PC-9 (cell line): ENCODE results near the gene ABTB2. TPM values are rescaled to one million over a fixed set of nuclear protein-coding genes. Genes with fewer than 3 reads are reported as not detected.

Experiments
- BruUV-seq: library from RNA; stranded (reverse); fragments of 400-500 nt; replicated peaks from 2 replicates; lab custom pipeline; 2021; lab: Mats Ljungman, UMichigan
- CTCF ChIA-PET: fragments of 300-600 bp; sonication (Branson Sonifier 250); formaldehyde crosslinking; loops from one replicate; lab custom pipeline; 2022; ENCODE audit warnings: antibody characterized with exemption; lab: Charles Lee
- POLR2A ChIA-PET: fragments of 300-600 bp; sonication (Branson Sonifier 250); formaldehyde crosslinking; loops from one replicate; lab custom pipeline; 2022; ENCODE audit warnings: antibody characterized with exemption; ENCODE audit not compliant: unreplicated experiment; lab: Charles Lee
- DNase-seq, 2 experiments: peaks; one replicate each; pipeline versions ENCODE4 v3.0.0 to v3.0.0-alpha.2; 2015 to 2022; ENCODE audit warnings: mixed read lengths in 1 of 2
- H2AFZ ChIP-seq: fragments of 200-600 bp; sonication (generic); 2 replicates; pipeline ENCODE4 v1.8.1; 2017; ENCODE audit warnings: antibody characterized with exemption
- H3F3A ChIP-seq: fragments of 200-600 bp; sonication (generic); 2 replicates; pipeline ENCODE4 v1.8.1; 2017; ENCODE audit warnings: antibody characterized with exemption, mild to moderate bottlenecking, low read depth; ENCODE audit not compliant: insufficient read depth
- H3K27ac ChIP-seq: fragments of 200-600 bp; sonication (generic); 2 replicates; pipeline ENCODE4 v1.6.1; 2016; ENCODE audit warnings: mixed run types
- H3K27me3 ChIP-seq: fragments of 200-600 bp; sonication (generic); 2 replicates; pipeline ENCODE4 v1.6.1; 2016; ENCODE audit warnings: low read depth, mixed run types; ENCODE audit not compliant: insufficient read depth
- H3K36me3 ChIP-seq: fragments of 200-600 bp; sonication (generic); 2 replicates; pipeline ENCODE4 v1.6.1; 2016; ENCODE audit warnings: low read depth, mixed run types
- H3K4me1 ChIP-seq: fragments of 200-600 bp; sonication (generic); replicated peaks from 2 replicates; pipeline ENCODE4 v1.6.1; 2016; ENCODE audit warnings: mixed run types; ENCODE audit not compliant: insufficient read depth
- H3K4me2 ChIP-seq: fragments of 200-600 bp; sonication (generic); 2 replicates; pipeline ENCODE4 v1.6.1; 2017; ENCODE audit warnings: mixed run types
- H3K4me3 ChIP-seq: fragments of 200-600 bp; sonication (generic); 2 replicates; pipeline ENCODE4 v1.6.1; 2016; ENCODE audit warnings: mixed run types
- H3K79me2 ChIP-seq: fragments of 200-600 bp; sonication (generic); 2 replicates; pipeline ENCODE4 v1.6.1; 2017; ENCODE audit warnings: low read depth, mixed run types
- H3K9me2 ChIP-seq: fragments of 200-600 bp; sonication (generic); 2 replicates; pipeline ENCODE4 v1.8.1; 2017; ENCODE audit warnings: mild to moderate bottlenecking; ENCODE audit not compliant: insufficient read depth
- H3K9me3 ChIP-seq: fragments of 200-600 bp; sonication (generic); 2 replicates; pipeline ENCODE4 v1.8.1; 2016; ENCODE audit warnings: low read depth; ENCODE audit not compliant: insufficient read depth
- H4K20me1 ChIP-seq: fragments of 200-600 bp; sonication (generic); 2 replicates; pipeline ENCODE4 v1.8.1; 2017; ENCODE audit not compliant: insufficient read depth
- CTCF ChIP-seq: fragments of 200-600 bp; sonication (generic); conservative IDR thresholded peaks from 2 replicates; pipeline ENCODE4 v1.6.1; 2017; ENCODE audit warnings: mixed run types, antibody characterized with exemption, mild to moderate bottlenecking, moderate library complexity
- EZH2 ChIP-seq: fragments of 200-600 bp; sonication (generic); IDR thresholded peaks from 2 replicates; pipeline ENCODE4 v1.8.0; 2017; ENCODE audit warnings: antibody characterized with exemption, low read depth
- intact Hi-C: fragments of 100-400 bp; cut with micrococcal nuclease; formaldehyde crosslinking; loops from one replicate; pipeline ENCODE4 v1.10.0; 2022; ENCODE audit not compliant: unreplicated experiment
- total RNA-seq: library from RNA; stranded (reverse); gene quantifications from 2 replicates; pipeline ENCODE4 v1.2.3, GENCODE V29; 2021

The ABTB2 gene
- total RNA-seq, 1 experiment from 2014 or later: 12.9 TPM

- peaks cover 9% of the 10 kb centered on the region; the same call in 1 of the 2 replicates for H3F3A ChIP-seq
- ChIA-PET CTCF (no interaction called here), POLR2A (no interaction called here)
- TF ChIP-seq CTCF (no peak), EZH2 (no peak)
- H3K27ac ChIP-seq: no peak overlapping the region
- H3K4me1 ChIP-seq: peaks cover 18% of the 10 kb centered on the region
- H3K4me2 ChIP-seq: no peak overlapping the region
- no peaks in the 10 kb centered on the region for H3K9me3 ChIP-seq
- no peaks in the 10 kb centered on the region for H4K20me1 ChIP-seq
- no TSS peak for BruUV-seq
- no peak for DNase-seq
- peaks cover 53% of the 10 kb centered on the region for H3K79me2 ChIP-seq
- H3K9me2 ChIP-seq: no peaks in the 10 kb centered on the region
- H3K4me3 ChIP-seq: no peak overlapping the region
- no peak overlapping the region for H2AFZ ChIP-seq
- intact Hi-C loops: no loop called here
- H3K27me3 ChIP-seq: no peaks in the 10 kb centered on the region
- peaks cover 3% of the 10 kb centered on the region; the same call in 1 of the 2 replicates for H3K36me3 ChIP-seq
These were observed 133.9 kb downstream of the ABTB2 start for GRCh38 chr11:34223907-34224306.

- CTCF ChIA-PET: no interaction called here
- Histone ChIP-seq H2AFZ (no peak overlapping the region), H3K4me1 (peaks cover 18% of the 10 kb centered on the region), H4K20me1 (no peaks in the 10 kb centered on the region), H3K27me3 (no peaks in the 10 kb centered on the region), H3K9me2 (no peaks in the 10 kb centered on the region), H3K36me3 (peaks cover 3% of the 10 kb centered on the region; the same call in 1 of the 2 replicates), H3K4me3 (no peak overlapping the region), H3K9me3 (no peaks in the 10 kb centered on the region), H3K4me2 (no peak overlapping the region), H3K27ac (no peak overlapping the region), H3F3A (peaks cover 9% of the 10 kb centered on the region; the same call in 1 of the 2 replicates), H3K79me2 (peaks cover 47% of the 10 kb centered on the region)
- POLR2A ChIA-PET: no interaction called here
- no peak for DNase-seq
- TF ChIP-seq CTCF (no peak), EZH2 (no peak)
- intact Hi-C loops: no loop called here
- no TSS peak for BruUV-seq
These were observed 134.6 kb downstream of the ABTB2 start for GRCh38 chr11:34223021-34223813.

- Histone ChIP-seq H3K4me2 (no peak overlapping the region), H4K20me1 (no peaks in the 10 kb centered on the region), H3K27me3 (no peaks in the 10 kb centered on the region), H3K27ac (no peak overlapping the region), H3K4me1 (peaks cover 18% of the 10 kb centered on the region), H3F3A (peaks cover 9% of the 10 kb centered on the region; the same call in 1 of the 2 replicates), H3K36me3 (no peaks in the 10 kb centered on the region), H3K9me3 (no peaks in the 10 kb centered on the region), H3K79me2 (peaks cover 47% of the 10 kb centered on the region), H2AFZ (no peak overlapping the region), H3K9me2 (no peaks in the 10 kb centered on the region), H3K4me3 (no peak overlapping the region)
- BruUV-seq: no TSS peak
- TF ChIP-seq CTCF (no peak), EZH2 (no peak)
- POLR2A ChIA-PET: no interaction called here
- no peak for DNase-seq
- intact Hi-C loops: no loop called here
- CTCF ChIA-PET: no interaction called here
These were observed 135.8 kb downstream of the ABTB2 start for GRCh38 chr11:34222030-34222429.
